Hematopoietic multipotent progenitor cell (in vitro differentiated cells): ENCODE measurements around the gene VSTM2L. TPM values are rescaled to one million over a fixed set of nuclear protein-coding genes. Genes with fewer than 3 reads are reported as not detected.

ENCODE experiments used
- DNase-seq, 3 donors: peaks; one replicate each; pipeline ENCODE4 v3.0.0-alpha.2; 2011 to 2015; ENCODE audit warnings: low read depth in 2 of 3, low spot score in 2 of 3
- total RNA-seq: library from RNA; depleted of rRNA; stranded (reverse); fragments of >200 nt; gene quantifications from one replicate; pipeline ENCODE4 v1.2.3, GENCODE V29; 2012

VSTM2L gene
- total RNA-seq, 1 donor = not detected

GRCh38 chr20:37983286-37983685, 80.4 kb downstream of the VSTM2L start:
- DNase-seq = no peak

GRCh38 chr20:37984018-37984785, 81.3 kb downstream of the VSTM2L start:
- no peak for DNase-seq

DNA sequence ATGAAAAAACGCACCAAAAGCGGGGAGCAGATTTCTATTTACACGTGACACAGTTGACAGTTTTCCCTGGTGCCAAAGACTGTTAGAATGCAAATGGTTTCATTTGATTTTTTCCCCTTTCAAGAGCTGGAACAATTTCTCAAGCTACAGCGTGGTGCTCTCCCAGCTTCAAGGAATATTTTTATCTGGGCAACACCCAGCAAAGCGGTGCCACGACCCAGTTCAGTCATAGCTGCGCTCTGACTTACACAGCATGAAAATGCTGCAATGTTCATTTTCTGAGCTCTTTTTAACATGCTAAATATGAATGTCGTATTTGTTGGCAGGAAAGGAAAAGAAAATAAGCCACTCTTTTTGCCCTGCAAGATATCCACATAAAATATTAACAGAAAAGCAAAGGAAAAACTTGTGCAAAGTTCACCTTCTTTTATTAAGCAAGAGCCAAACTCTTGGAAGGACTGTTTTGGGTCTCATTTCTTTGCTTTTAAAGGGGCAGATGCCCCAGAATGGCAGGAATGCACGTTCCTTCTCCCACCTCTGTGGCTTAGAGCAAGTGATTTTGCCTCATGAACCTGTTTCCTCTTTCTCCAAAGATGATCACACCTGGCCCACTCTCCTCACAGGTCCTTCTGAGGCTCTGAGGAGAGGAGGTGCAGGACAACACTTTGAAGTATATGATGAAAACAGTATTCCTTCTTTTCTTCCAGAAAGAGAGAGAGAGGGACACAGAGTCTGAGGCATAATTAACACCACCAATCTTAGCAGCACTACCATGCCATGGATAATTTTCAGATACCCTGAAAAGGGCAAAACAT, 83.3 kb downstream of the VSTM2L start:
- DNase-seq = no peak

- no peak for DNase-seq
Observed at GRCh38 chr20:37986873-37987601, 84.1 kb downstream of the VSTM2L start.

- no peak for DNase-seq
Observed at GRCh38 chr20:37987602-37988290, 84.8 kb downstream of the VSTM2L start.

DNA sequence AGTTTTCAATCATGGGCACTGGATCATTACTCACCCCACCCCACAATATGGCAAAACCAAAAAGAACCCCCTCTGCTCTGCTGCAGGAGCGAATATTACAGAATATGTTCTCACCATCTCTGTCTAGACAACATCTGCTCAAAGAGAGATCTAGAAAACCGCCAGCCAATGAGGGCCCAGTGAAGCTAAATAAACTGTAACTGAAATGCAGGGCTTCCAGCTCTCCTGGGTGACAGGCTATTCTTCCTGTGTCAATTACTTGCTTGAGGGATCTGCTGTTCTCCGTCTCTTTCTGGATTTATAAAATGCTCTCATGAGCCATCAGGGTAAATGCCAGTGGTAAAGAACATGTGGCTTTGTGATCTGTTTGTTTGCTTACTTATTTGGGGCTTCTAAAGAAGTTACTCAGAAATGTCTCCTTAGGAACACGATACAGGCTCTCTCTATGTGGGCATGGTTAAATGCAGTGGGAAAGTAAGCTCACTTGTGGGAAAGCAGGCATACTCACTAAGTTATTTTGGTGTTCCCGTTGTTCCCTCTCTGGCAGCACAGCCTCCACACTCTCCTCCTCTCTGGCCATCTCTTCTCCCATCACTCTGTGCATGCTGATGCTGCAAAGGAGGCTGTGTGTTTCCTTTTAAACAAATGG, 85.5 kb downstream of the VSTM2L start:
- no peak for DNase-seq

DNA sequence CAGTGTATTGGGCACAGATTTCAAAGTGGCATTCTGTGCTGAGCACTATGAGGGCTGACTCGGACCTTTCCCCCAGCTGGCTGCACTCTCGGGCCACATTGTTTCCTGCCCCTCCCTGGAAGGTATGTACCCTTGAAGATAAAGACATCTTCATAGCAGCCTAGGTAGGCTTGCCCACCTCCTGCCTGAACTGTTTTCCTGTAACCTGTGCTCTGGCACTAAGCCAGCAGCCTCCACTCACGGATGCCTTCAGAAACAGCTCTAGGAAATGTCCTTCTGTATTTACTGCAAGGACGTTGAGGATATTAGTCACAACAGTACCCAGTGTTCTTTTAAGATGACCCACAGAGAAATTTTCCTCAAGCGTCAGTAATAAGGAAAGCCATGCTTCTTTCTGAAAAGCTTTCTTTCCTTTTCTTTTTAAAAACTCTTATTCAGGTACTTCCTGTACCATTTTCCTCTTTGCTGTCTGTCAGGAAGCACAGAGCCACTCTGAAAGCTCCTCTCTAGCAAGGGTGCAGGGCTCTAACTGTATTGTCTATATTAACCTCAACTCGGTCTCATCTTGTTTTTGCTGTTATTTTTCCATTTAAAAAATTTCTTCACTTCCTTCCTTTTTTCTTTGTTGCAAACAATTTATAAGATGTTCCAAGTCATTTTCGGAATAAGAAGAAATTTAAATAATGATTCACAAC, 86.8 kb downstream of the VSTM2L start:
- DNase-seq = peak in 1 of 3 donors; percentile 3

GRCh38 chr20:37990571-37991151, 87.7 kb downstream of the VSTM2L start:
- DNase-seq = peak in 2 of 3 donors; percentile 78 to 85

GRCh38 chr20:37991157-37991866, 88.4 kb downstream of the VSTM2L start:
- DNase-seq = no peak

- no peak for DNase-seq
Observed at GRCh38 chr20:37991908-37992307, 89.0 kb downstream of the VSTM2L start.

DNA sequence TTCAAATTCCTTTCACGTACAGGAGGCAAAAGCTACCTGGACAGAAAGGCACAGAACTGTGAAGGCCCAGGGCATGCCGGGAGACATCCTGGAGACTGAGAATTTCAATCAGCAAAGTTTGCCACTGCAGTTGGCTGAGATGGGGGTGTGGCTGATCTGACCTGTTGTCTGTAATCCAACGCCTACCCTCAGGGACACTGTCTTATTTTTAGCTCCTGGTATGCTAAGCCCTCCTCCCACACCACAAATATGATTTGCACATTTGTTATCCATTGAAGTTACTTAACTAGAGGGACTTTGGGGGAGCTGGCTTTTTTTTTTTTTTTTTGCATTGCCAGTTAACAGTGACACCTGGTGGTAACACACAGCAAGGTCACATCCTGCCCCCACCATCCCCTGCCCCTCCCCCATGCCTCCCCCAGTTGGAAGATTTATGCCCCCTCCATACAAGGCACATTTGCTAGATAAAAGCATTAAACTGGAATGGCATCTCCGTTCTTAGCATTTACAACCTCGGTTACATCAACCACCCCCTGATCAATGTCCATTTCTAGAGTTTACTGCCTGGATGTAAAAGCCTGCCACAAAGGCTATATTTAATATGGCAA, 90.0 kb downstream of the VSTM2L start:
- DNase-seq = peak in 2 of 3 donors; percentile 36 to 49

- no peak for DNase-seq
Observed at GRCh38 chr20:37994512-37994911, 91.6 kb downstream of the VSTM2L start.

Other genes with a start within 250 kb of the VSTM2L start
- gene CTNNBL1, start 209.1 kb upstream of the VSTM2L start, total RNA-seq = 51.2 TPM
- gene TTI1, start 130.3 kb downstream of the VSTM2L start, total RNA-seq = 14.8 TPM
- 14.5 TPM for gene RPRD1B, start 130.6 kb downstream of the VSTM2L start, total RNA-seq